HEK293 (cell line): Measurements from ENCODE around the gene BOC.

Experiments used
- ZNF138 ChIP-seq: fragments of 450-650 bp; formaldehyde crosslinking; IDR thresholded peaks from 2 replicates; pipeline ENCODE4 v1.5.1; 2016; ENCODE audit warnings: missing biosample characterization, missing genetic modification characterization, borderline replicate concordance
- TF ChIP-seq, protein P1 (sequence below): fragments of 450-650 bp; formaldehyde crosslinking; IDR thresholded peaks from 2 replicates; pipeline ENCODE4 v1.5.1; 2016; ENCODE audit warnings: missing biosample characterization, missing genetic modification characterization, low read depth
- TF ChIP-seq, protein P2 (sequence below): fragments of 450-650 bp; formaldehyde crosslinking; IDR thresholded peaks from 2 replicates; pipeline ENCODE4 v1.5.1; 2016; ENCODE audit warnings: missing biosample characterization, missing genetic modification characterization

DNA sequence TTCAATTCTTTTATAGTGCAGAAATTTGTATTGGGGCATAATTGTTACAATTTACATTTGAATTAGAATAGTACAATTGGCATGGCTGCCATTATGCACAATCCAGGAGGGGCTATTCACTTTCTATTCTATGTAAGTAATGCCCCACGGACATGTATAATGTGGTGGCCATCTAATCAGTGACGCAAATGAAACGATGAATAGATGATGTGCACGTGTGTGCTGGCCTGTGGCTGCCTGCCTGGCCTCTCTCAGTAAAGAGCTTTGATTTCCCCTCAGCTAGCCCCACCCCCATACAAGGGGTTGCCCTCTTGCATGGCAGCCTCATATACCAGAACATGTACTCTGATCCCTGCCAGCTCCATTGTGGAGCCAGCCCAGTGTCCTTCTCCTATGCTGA is 86.5 kb downstream of the BOC start:
- TF ChIP-seq, protein P1, sequence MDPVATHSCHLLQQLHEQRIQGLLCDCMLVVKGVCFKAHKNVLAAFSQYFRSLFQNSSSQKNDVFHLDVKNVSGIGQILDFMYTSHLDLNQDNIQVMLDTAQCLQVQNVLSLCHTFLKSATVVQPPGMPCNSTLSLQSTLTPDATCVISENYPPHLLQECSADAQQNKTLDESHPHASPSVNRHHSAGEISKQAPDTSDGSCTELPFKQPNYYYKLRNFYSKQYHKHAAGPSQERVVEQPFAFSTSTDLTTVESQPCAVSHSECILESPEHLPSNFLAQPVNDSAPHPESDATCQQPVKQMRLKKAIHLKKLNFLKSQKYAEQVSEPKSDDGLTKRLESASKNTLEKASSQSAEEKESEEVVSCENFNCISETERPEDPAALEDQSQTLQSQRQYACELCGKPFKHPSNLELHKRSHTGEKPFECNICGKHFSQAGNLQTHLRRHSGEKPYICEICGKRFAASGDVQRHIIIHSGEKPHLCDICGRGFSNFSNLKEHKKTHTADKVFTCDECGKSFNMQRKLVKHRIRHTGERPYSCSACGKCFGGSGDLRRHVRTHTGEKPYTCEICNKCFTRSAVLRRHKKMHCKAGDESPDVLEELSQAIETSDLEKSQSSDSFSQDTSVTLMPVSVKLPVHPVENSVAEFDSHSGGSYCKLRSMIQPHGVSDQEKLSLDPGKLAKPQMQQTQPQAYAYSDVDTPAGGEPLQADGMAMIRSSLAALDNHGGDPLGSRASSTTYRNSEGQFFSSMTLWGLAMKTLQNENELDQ, result no peak
- no peak for TF ChIP-seq ZNF138 (tag by site-specific recombination)
- TF ChIP-seq, protein P2, sequence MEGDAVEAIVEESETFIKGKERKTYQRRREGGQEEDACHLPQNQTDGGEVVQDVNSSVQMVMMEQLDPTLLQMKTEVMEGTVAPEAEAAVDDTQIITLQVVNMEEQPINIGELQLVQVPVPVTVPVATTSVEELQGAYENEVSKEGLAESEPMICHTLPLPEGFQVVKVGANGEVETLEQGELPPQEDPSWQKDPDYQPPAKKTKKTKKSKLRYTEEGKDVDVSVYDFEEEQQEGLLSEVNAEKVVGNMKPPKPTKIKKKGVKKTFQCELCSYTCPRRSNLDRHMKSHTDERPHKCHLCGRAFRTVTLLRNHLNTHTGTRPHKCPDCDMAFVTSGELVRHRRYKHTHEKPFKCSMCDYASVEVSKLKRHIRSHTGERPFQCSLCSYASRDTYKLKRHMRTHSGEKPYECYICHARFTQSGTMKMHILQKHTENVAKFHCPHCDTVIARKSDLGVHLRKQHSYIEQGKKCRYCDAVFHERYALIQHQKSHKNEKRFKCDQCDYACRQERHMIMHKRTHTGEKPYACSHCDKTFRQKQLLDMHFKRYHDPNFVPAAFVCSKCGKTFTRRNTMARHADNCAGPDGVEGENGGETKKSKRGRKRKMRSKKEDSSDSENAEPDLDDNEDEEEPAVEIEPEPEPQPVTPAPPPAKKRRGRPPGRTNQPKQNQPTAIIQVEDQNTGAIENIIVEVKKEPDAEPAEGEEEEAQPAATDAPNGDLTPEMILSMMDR (tag by site-specific recombination), result no peak
